GM21528 (cell line): ENCODE measurements around the gene BMAL2.
A peak's percentile ranks its signal among the peaks of the same experiment; 100 is the strongest.

ENCODE experiments used
- ATAC-seq: cut with Tn5 transposase; IDR thresholded peaks from one replicate; pipeline ENCODE4 v1.9.1; 2021; ENCODE audit warnings: mild to moderate bottlenecking, moderate library complexity; ENCODE audit not compliant: unreplicated experiment, low FRiP score

The BMAL2 gene

GRCh38 chr12:27319409-27319808, 13.2 kb upstream of the BMAL2 start:
- no peak for ATAC-seq

- ATAC-seq, result no peak
Measured at GRCh38 chr12:27319848-27320247, 12.8 kb upstream of the BMAL2 start.

- ATAC-seq, result no peak
Measured at GRCh38 chr12:27324530-27324929, 8.1 kb upstream of the BMAL2 start.

GRCh38 chr12:27330846-27331245, 1.8 kb upstream of the BMAL2 start:
- ATAC-seq, result no peak

- no peak for ATAC-seq
Measured at GRCh38 chr12:27331291-27331926, 1.2 kb upstream of the BMAL2 start.

- no peak for ATAC-seq
Measured at GRCh38 chr12:27331927-27332324, 710 bp upstream of the BMAL2 start.

GRCh38 chr12:27332407-27332713, 276 bp upstream of the BMAL2 start:
- peak; percentile 1 for ATAC-seq

- peak; percentile 33 for ATAC-seq
Measured at GRCh38 chr12:27333403-27334009, 870 bp downstream of the BMAL2 start.

- no peak for ATAC-seq
Measured at GRCh38 chr12:27334042-27334720, 1.5 kb downstream of the BMAL2 start.

GRCh38 chr12:27334721-27335082, 2.1 kb downstream of the BMAL2 start:
- no peak for ATAC-seq

GRCh38 chr12:27335364-27336281, 3.0 kb downstream of the BMAL2 start:
- no peak for ATAC-seq

GRCh38 chr12:27336282-27336653, 3.6 kb downstream of the BMAL2 start:
- ATAC-seq, result no peak

GRCh38 chr12:27337376-27337775, 4.7 kb downstream of the BMAL2 start:
- ATAC-seq, result no peak

- no peak for ATAC-seq
Measured at GRCh38 chr12:27338473-27338872, 5.8 kb downstream of the BMAL2 start.

- no peak for ATAC-seq
Measured at GRCh38 chr12:27340971-27341370, 8.3 kb downstream of the BMAL2 start.

GRCh38 chr12:27342536-27342935, 9.9 kb downstream of the BMAL2 start:
- ATAC-seq, result no peak

- no peak for ATAC-seq
Measured at GRCh38 chr12:27343255-27344000, 10.8 kb downstream of the BMAL2 start.

GRCh38 chr12:27344246-27344645, 11.6 kb downstream of the BMAL2 start:
- no peak for ATAC-seq

GRCh38 chr12:27344760-27345159, 12.1 kb downstream of the BMAL2 start:
- ATAC-seq, result no peak

- no peak for ATAC-seq
Measured at GRCh38 chr12:27345376-27345775, 12.7 kb downstream of the BMAL2 start.

GRCh38 chr12:27347779-27348178, 15.1 kb downstream of the BMAL2 start:
- ATAC-seq, result no peak
